Measurements from ENCODE around the gene RAC2.

The RAC2 gene

DNA sequence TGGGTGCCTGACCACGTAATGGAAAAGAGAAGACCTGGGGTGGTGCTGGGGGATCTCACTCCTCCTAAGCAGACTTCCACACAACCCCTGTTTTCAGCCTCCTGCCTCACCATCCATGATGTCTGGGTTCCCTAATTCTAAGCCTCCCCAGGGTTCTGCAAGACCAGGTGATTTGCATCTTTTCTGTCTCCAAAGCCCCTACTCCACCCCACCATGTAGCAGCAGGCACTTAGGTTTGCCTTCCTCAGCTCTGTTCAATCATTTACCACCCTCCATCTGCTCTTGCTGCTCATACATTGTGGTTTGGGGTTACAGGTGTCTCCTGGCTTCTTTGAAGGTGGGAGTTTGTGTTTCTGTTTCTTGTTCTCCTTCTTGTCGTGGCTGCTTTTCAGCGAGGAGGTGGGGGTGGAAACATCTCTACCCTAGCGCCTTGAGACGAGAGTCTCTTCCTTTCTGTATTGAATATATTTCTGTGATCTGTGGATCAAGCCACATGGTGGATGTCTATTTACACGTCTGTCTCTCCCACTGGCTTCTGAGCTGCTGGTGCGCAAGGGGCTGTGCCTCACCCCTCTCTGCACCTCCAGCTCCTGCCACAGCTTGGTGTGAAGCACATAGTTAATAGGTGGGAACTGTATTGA is 25.2 kb downstream of the RAC2 start:
- Histone ChIP-seq H3K9me2 (ENCODE audit: low read depth, low read length) (no peaks in the 10 kb centered on the region), H3K4me1 (ENCODE audit: insufficient read depth, low read length, severe bottlenecking) (peaks cover 27% of the 10 kb centered on the region), H3K4me2 (ENCODE audit: low read length) (peak overlapping the region; percentile 65), H3K4me3 (ENCODE audit: low read depth, low read length, poor library complexity, severe bottlenecking) (peak overlapping the region; percentile 35), H3F3A (ENCODE audit: insufficient read depth, low read length) (0 out of 2 replicates have a peak, but pooled peaks cover 4% of the 10 kb centered on the region), H2AFZ (ENCODE audit: low read length) (no peak overlapping the region), H3K27ac (ENCODE audit: low read depth, low read length, poor library complexity, severe bottlenecking) (peak overlapping the region; percentile 92), H3K9me3 (ENCODE audit: low read length) (peaks cover 4% of the 10 kb centered on the region; the same call in 1 of the 2 replicates), H4K20me1 (ENCODE audit: insufficient read depth, low read length) (no peaks in the 10 kb centered on the region), H3K36me3 (ENCODE audit: insufficient read depth, low read length) (peaks cover 12% of the 10 kb centered on the region), H3K79me2 (ENCODE audit: insufficient read depth, low read length) (no peaks in the 10 kb centered on the region), H3K27me3 (ENCODE audit: insufficient read depth, low read length) (no peaks in the 10 kb centered on the region), H3K9ac (ENCODE audit: low read length) (peak overlapping the region; percentile 60)
- TF ChIP-seq, protein P1, sequence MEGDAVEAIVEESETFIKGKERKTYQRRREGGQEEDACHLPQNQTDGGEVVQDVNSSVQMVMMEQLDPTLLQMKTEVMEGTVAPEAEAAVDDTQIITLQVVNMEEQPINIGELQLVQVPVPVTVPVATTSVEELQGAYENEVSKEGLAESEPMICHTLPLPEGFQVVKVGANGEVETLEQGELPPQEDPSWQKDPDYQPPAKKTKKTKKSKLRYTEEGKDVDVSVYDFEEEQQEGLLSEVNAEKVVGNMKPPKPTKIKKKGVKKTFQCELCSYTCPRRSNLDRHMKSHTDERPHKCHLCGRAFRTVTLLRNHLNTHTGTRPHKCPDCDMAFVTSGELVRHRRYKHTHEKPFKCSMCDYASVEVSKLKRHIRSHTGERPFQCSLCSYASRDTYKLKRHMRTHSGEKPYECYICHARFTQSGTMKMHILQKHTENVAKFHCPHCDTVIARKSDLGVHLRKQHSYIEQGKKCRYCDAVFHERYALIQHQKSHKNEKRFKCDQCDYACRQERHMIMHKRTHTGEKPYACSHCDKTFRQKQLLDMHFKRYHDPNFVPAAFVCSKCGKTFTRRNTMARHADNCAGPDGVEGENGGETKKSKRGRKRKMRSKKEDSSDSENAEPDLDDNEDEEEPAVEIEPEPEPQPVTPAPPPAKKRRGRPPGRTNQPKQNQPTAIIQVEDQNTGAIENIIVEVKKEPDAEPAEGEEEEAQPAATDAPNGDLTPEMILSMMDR (IDR thresholded peaks at IDR 0.05; ENCODE audit: low read length), result no peak
- TF ChIP-seq EZH2 (IDR thresholded peaks at IDR 0.05; ENCODE audit: borderline replicate concordance, low read length), result no peak

DNA sequence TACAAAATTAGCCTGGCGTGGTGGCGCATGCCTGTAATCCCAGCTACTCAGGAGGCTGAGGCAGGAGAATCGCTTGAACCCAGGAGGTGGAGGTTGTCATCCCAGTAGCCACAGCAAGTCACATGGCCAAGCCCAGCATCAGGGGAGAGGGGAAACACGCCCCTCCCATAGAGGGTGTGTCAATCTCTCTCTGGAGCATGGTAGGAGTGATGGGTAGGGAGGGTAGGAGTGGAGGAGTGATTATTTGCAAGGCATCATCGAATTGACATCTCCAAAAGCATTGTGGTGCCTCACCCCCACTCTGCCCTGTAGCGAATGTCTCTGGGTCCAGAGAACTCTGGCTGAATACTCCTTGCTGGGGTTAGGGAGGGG is 25.7 kb downstream of the RAC2 start:
- H3K4me2 ChIP-seq (ENCODE audit: low read length), result peak overlapping the region; percentile 65

DNA sequence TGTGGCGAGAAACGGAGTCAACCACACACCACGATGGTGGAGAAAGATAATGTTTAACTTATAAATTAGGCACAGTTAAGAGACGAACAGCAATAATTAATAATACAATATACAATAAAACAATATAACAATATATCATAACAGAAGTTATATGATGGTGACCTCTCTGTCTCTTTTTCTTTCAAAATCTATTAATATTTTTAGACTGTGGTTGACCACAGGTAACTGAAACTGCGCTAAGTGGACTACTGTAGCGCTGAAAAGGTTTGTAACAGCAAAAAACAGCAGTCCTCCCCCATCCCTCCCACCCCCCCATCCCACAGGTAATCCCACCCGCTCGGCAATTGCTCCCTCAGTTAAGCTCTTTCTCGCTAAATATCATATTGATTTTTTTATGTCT is 28.2 kb downstream of the RAC2 start:
- Histone ChIP-seq H3K4me1 (ENCODE audit: insufficient read depth, low read length, severe bottlenecking) (peaks cover 23% of the 10 kb centered on the region), H4K20me1 (ENCODE audit: insufficient read depth, low read length) (no peaks in the 10 kb centered on the region), H3K9me2 (ENCODE audit: low read depth, low read length) (no peaks in the 10 kb centered on the region), H3K79me2 (ENCODE audit: insufficient read depth, low read length) (no peaks in the 10 kb centered on the region), H3K27me3 (ENCODE audit: insufficient read depth, low read length) (peaks cover 2% of the 10 kb centered on the region; the same call in 1 of the 2 replicates), H3F3A (ENCODE audit: insufficient read depth, low read length) (0 out of 2 replicates have a peak, but pooled peaks cover 4% of the 10 kb centered on the region), H3K9me3 (ENCODE audit: low read length) (no peaks in the 10 kb centered on the region), H3K4me3 (ENCODE audit: low read depth, low read length, poor library complexity, severe bottlenecking) (no peak overlapping the region), H3K36me3 (ENCODE audit: insufficient read depth, low read length) (no peaks in the 10 kb centered on the region; the same call in 1 of the 2 replicates), H3K9ac (ENCODE audit: low read length) (no peak overlapping the region), H3K27ac (ENCODE audit: low read depth, low read length, poor library complexity, severe bottlenecking) (no peak overlapping the region), H3K4me2 (ENCODE audit: low read length) (no peak overlapping the region), H2AFZ (ENCODE audit: low read length) (no peak overlapping the region)
- TF ChIP-seq, protein P1 (IDR thresholded peaks at IDR 0.05; ENCODE audit: low read length), result no peak
- no peak for TF ChIP-seq EZH2 (IDR thresholded peaks at IDR 0.05; ENCODE audit: borderline replicate concordance, low read length)

More for the DNA sequence above, 25.7 kb downstream of the RAC2 start:
- H3K9me2 ChIP-seq (ENCODE audit: low read depth, low read length), result no peaks in the 10 kb centered on the region
- H3K4me3 ChIP-seq (ENCODE audit: low read depth, low read length, poor library complexity, severe bottlenecking), result peak overlapping the region; percentile 35
- H3K4me1 ChIP-seq (ENCODE audit: insufficient read depth, low read length, severe bottlenecking), result peaks cover 27% of the 10 kb centered on the region
- H3F3A ChIP-seq (ENCODE audit: insufficient read depth, low read length), result 0 out of 2 replicates have a peak, but pooled peaks cover 4% of the 10 kb centered on the region
- H3K79me2 ChIP-seq (ENCODE audit: insufficient read depth, low read length), result no peaks in the 10 kb centered on the region
- peak overlapping the region; percentile 92 for H3K27ac ChIP-seq (ENCODE audit: low read depth, low read length, poor library complexity, severe bottlenecking)
- peaks cover 7% of the 10 kb centered on the region for H3K36me3 ChIP-seq (ENCODE audit: insufficient read depth, low read length)
- H3K9me3 ChIP-seq (ENCODE audit: low read length), result peaks cover 4% of the 10 kb centered on the region; the same call in 1 of the 2 replicates
- H3K9ac ChIP-seq (ENCODE audit: low read length), result peak overlapping the region; percentile 21; the same call in 1 of the 2 replicates
- H3K27me3 ChIP-seq (ENCODE audit: insufficient read depth, low read length), result no peaks in the 10 kb centered on the region
- no peak for TF ChIP-seq EZH2 (IDR thresholded peaks at IDR 0.05; ENCODE audit: borderline replicate concordance, low read length)
- TF ChIP-seq, protein P1 (IDR thresholded peaks at IDR 0.05; ENCODE audit: low read length), result no peak
- no peak overlapping the region for H2AFZ ChIP-seq (ENCODE audit: low read length)
- H4K20me1 ChIP-seq (ENCODE audit: insufficient read depth, low read length), result no peaks in the 10 kb centered on the region
